AG04450 (cell line): ENCODE measurements around the gene ACKR2. TPM values are rescaled to one million over a fixed set of nuclear protein-coding genes. Genes with fewer than 3 reads are reported as not detected.
"Not testable (repeated sequence)": the region's sequence is repeated elsewhere in the genome, so short reads cannot be mapped to it uniquely, and the experiment has no call there.

Source experiments
- CTCF ChIA-PET: fragments of 300-600, 350-600 bp; formaldehyde crosslinking; extraction: SDS; loops from one replicate; lab custom pipeline; 2022; ENCODE audit warnings: antibody characterized with exemption, inconsistent platforms; lab: Charles Lee
- POLR2A ChIA-PET: fragments of 350-600 bp; formaldehyde crosslinking; extraction: SDS; loops from one replicate; lab custom pipeline; 2021; ENCODE audit warnings: antibody characterized with exemption, inconsistent platforms; lab: Yijun Ruan, JAX
- DNase-seq: peaks from one replicate; pipeline ENCODE4 v3.0.0-alpha.2; 2011; ENCODE audit warnings: low read depth, low spot score
- H3K27ac ChIP-seq: one replicate; pipeline ENCODE4 v1.5.1; 2012; ENCODE audit warnings: low read depth, low read length, control low read depth
- H3K27me3 ChIP-seq: one replicate; pipeline ENCODE4 v1.6.0; 2012; ENCODE audit warnings: low read length; ENCODE audit not compliant: control insufficient read depth, insufficient read depth
- H3K4me3 ChIP-seq: 2 replicates; pipeline ENCODE4 v1.5.1; 2011; ENCODE audit warnings: mild to moderate bottlenecking, low read depth, low read length, control low read depth
- H3K9me3 ChIP-seq: 2 replicates; pipeline ENCODE4 v1.5.1; 2012; ENCODE audit warnings: low read length; ENCODE audit not compliant: control insufficient read depth, insufficient read depth
- polyA plus RNA-seq: library from polyadenylated mRNA; depleted of rRNA; stranded (reverse); fragments of >200 nt; gene quantifications from 2 replicates; pipeline ENCODE4 v1.2.3, GENCODE V29; 2011
- TF ChIP-seq, protein P1 (sequence below): IDR thresholded peaks from 2 replicates; pipeline ENCODE4 v1.5.1; 2011; ENCODE audit warnings: low read depth, low read length, control low read depth, inconsistent platforms

The ACKR2 gene
- polyA plus RNA-seq, 1 experiment = 0.04 TPM

DNA sequence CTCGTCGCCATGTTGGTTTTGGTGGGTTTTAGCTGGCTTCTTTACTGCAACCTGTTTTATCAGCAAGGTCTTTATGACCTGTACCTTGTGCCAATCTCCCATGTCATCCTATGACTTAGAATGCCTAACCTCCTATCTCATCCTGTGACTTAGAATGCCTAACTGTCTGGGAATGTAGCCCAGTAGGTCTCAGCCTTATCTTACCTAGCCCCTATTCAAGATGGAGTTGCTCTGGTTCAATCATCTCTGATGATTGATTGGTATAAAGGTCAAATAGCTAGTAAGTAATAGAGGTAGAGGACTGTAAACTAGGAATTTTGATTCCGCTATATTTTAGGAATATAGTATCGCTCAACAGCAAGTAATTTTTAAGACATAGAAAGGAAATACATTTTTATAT lies 1.3 kb upstream of the ACKR2 start:
- TF ChIP-seq, protein P1, sequence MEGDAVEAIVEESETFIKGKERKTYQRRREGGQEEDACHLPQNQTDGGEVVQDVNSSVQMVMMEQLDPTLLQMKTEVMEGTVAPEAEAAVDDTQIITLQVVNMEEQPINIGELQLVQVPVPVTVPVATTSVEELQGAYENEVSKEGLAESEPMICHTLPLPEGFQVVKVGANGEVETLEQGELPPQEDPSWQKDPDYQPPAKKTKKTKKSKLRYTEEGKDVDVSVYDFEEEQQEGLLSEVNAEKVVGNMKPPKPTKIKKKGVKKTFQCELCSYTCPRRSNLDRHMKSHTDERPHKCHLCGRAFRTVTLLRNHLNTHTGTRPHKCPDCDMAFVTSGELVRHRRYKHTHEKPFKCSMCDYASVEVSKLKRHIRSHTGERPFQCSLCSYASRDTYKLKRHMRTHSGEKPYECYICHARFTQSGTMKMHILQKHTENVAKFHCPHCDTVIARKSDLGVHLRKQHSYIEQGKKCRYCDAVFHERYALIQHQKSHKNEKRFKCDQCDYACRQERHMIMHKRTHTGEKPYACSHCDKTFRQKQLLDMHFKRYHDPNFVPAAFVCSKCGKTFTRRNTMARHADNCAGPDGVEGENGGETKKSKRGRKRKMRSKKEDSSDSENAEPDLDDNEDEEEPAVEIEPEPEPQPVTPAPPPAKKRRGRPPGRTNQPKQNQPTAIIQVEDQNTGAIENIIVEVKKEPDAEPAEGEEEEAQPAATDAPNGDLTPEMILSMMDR = no peak
- H3K27me3 ChIP-seq = peaks cover 12% of the 10 kb centered on the region
- H3K9me3 ChIP-seq = peaks cover 3% of the 10 kb centered on the region; the same call in 1 of the 2 replicates
- H3K4me3 ChIP-seq = no peak overlapping the region
- CTCF ChIA-PET = interaction anchor here (3.1 to 3.8 kb wide), 2 partner anchors 28 to 31 kb away, joined by 10 to 15 read pairs; no protein-coding TSS in a partner anchor
- POLR2A ChIA-PET = no interaction called here
- H3K27ac ChIP-seq = no peak overlapping the region
- no peak for DNase-seq

DNA sequence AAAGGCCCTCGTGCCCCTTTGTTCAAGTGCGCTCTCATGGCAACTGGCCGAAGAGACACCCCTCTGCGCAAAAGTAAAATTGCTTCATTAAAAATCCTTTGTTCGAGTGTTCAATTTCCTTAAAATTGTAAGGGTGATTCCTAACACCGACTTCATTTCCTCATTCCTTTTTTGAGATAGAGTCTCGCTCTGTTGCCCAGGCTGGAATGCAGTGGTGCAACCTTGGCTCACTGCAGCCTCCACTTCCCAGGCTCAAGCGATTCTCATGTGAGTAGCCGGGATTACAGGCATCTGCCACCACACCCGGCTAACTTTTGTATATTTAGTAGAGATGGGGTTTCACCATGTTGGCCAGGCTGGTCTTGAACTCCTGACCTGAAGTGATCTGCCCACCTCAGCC lies 1.5 kb downstream of the ACKR2 start:
- H3K4me3 ChIP-seq, DNase-seq, POLR2A ChIA-PET, H3K27ac ChIP-seq, H3K9me3 ChIP-seq: not testable (repeated sequence)
- H3K27me3 ChIP-seq = peaks cover 25% of the 10 kb centered on the region
- CTCF ChIA-PET = interaction anchor here (0.7 kb wide), 1 partner anchor 31 kb away, joined by 3 read pairs; no protein-coding TSS in a partner anchor

GRCh38 chr3:42811118-42811883 lies 2.1 kb downstream of the ACKR2 start:
- DNase-seq, H3K9me3 ChIP-seq, H3K4me3 ChIP-seq, POLR2A ChIA-PET, H3K27ac ChIP-seq, CTCF ChIA-PET: not testable (repeated sequence)
- H3K27me3 ChIP-seq = peaks cover 25% of the 10 kb centered on the region

DNA sequence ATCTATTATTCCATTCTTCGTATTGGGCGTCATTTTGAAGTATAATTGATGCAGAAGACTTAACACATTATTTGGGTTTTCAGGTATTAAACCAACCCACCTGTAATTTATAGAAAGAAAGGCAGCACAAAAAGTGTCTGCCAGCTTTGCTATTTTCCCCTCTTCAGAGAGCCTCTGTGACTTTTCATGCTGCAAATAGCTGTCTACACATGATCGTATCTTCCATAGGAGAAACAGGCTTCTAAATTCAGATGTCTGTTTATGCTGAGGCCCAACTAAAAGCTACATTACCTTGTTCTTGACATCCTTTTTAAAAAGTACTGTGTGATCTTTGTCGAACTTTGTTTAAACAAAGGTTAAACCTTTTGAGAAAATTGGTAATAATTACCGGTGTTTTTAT lies 5.0 kb downstream of the ACKR2 start:
- no peak for DNase-seq
- Histone ChIP-seq H3K27ac (no peak overlapping the region), H3K27me3 (peaks cover 35% of the 10 kb centered on the region), H3K4me3 (no peak overlapping the region), H3K9me3 (no peaks in the 10 kb centered on the region)
- ChIA-PET CTCF (no interaction called here), POLR2A (no interaction called here)
- TF ChIP-seq, protein P1 = no peak

- POLR2A ChIA-PET = no interaction called here
- no peak for DNase-seq
- Histone ChIP-seq H3K27ac (no peak overlapping the region), H3K27me3 (peaks cover 35% of the 10 kb centered on the region), H3K4me3 (no peak overlapping the region), H3K9me3 (no peaks in the 10 kb centered on the region)
- CTCF ChIA-PET = no interaction called here
- TF ChIP-seq, protein P1 = no peak
Observed at GRCh38 chr3:42814914-42815507, 5.8 kb downstream of the ACKR2 start.

- DNase-seq = no peak
- TF ChIP-seq, protein P1 = no peak
- POLR2A ChIA-PET = no interaction called here
- CTCF ChIA-PET = interaction anchor here (0.6 kb wide), 1 partner anchor 12 kb away, joined by 3 read pairs; no protein-coding TSS in a partner anchor
- no peak overlapping the region for H3K27ac ChIP-seq
- peaks cover 35% of the 10 kb centered on the region for H3K27me3 ChIP-seq
- no peak overlapping the region for H3K4me3 ChIP-seq
- no peaks in the 10 kb centered on the region for H3K9me3 ChIP-seq
Observed at GRCh38 chr3:42815826-42816225, 6.6 kb downstream of the ACKR2 start.
